Panc1 (cell line): Measurements from ENCODE around the gene NOX1. TPM values are rescaled to one million over a fixed set of nuclear protein-coding genes. Genes with fewer than 3 reads are reported as not detected.

Experiments
- ATAC-seq: fragments of 200-7000 bp; cut with Tn5 transposase; 2 replicates; pipeline ENCODE4 v1.9.1; 2020; ENCODE audit warnings: mild to moderate bottlenecking, moderate library complexity
- BruUV-seq: library from RNA; stranded (reverse); fragments of 400-500 nt; replicated peaks from 2 replicates; lab custom pipeline; 2021; lab: Mats Ljungman, UMichigan
- CTCF ChIA-PET: fragments of 300-600 bp; sonication (Branson Sonifier 250); formaldehyde crosslinking; loops from one replicate; lab custom pipeline; 2022; ENCODE audit warnings: antibody characterized with exemption; lab: Charles Lee
- POLR2A ChIA-PET: fragments of 300-600 bp; sonication (Branson Sonifier 250); formaldehyde crosslinking; loops from one replicate; lab custom pipeline; 2022; ENCODE audit warnings: antibody characterized with exemption; lab: Charles Lee
- DNase-seq: peaks from one replicate; pipeline ENCODE4 v3.0.0-alpha.2; 2010; ENCODE audit warnings: low read depth, low spot score
- H3K27ac ChIP-seq: 2 replicates; pipeline ENCODE4 v1.5.1; 2011; ENCODE audit warnings: mild to moderate bottlenecking, low read length, inconsistent platforms
- H3K27me3 ChIP-seq: fragments of 200-500 bp; sonication (Bioruptor generic); 2 replicates; pipeline ENCODE4 v1.6.0; 2014; ENCODE audit warnings: low read length, inconsistent platforms; ENCODE audit not compliant: control insufficient read depth, insufficient read depth
- H3K36me3 ChIP-seq: fragments of 200-500 bp; sonication (Bioruptor generic); 2 replicates; pipeline ENCODE4 v1.5.1; 2014; ENCODE audit warnings: inconsistent platforms, mild to moderate bottlenecking, low read length, moderate library complexity; ENCODE audit not compliant: control insufficient read depth, insufficient read depth
- H3K4me1 ChIP-seq: 2 replicates; pipeline ENCODE4 v1.5.1; 2011; ENCODE audit warnings: inconsistent platforms, mild to moderate bottlenecking, low read length, moderate library complexity; ENCODE audit not compliant: control insufficient read depth, insufficient read depth
- H3K4me3 ChIP-seq, 2 experiments: 2 replicates each; pipeline ENCODE4 v1.5.1; 2011 to 2012; ENCODE audit warnings: low read depth in 2 of 2, low read length in 2 of 2, mild to moderate bottlenecking in 2 of 2, inconsistent platforms in 1 of 2, moderate library complexity in 1 of 2
- H3K9me3 ChIP-seq: fragments of 200-500 bp; sonication (Bioruptor generic); 2 replicates; pipeline ENCODE4 v1.5.1; 2014; ENCODE audit warnings: low read depth, mild to moderate bottlenecking, inconsistent platforms, low read length, moderate library complexity; ENCODE audit not compliant: control insufficient read depth, insufficient read depth
- CTCF ChIP-seq: fragments of 450-650 bp; IDR thresholded peaks from 2 replicates; pipeline ENCODE4 v1.5.1; 2017; ENCODE audit warnings: mild to moderate bottlenecking
- POLR2AphosphoS5 ChIP-seq: IDR thresholded peaks from 2 replicates; pipeline ENCODE4 v1.6.1; 2012; ENCODE audit warnings: mild to moderate bottlenecking, low read depth, low read length, moderate library complexity
- REST ChIP-seq, 2 experiments: IDR thresholded peaks; 2 replicates each; pipeline ENCODE4 v1.6.1; 2011 to 2012; ENCODE audit warnings: low read depth in 2 of 2, control low read depth in 1 of 2, low read length in 1 of 2, mild to moderate bottlenecking in 1 of 2, moderate library complexity in 1 of 2; ENCODE audit not compliant: insufficient read depth in 1 of 2
- SIN3A ChIP-seq: IDR thresholded peaks from 2 replicates; pipeline ENCODE4 v1.6.1; 2012; ENCODE audit warnings: low read depth, mild to moderate bottlenecking, low read length, moderate library complexity, borderline replicate concordance; ENCODE audit not compliant: insufficient read depth
- TCF7L2 ChIP-seq: IDR thresholded peaks from 2 replicates; pipeline ENCODE4 v1.6.1; 2011; ENCODE audit warnings: mild to moderate bottlenecking, low read depth, low read length, inconsistent platforms
- in situ Hi-C: cut with HindIII; loops from 2 replicates; pipeline ENCODE4 v1.10.0; 2016; ENCODE audit warnings: low sequenced_read_pairs, low pct_unique_long_range_greater_than_20kb
- intact Hi-C: fragments of 100-400 bp; cut with micrococcal nuclease; formaldehyde crosslinking; loops from one replicate; pipeline ENCODE4 v1.10.0; 2022; ENCODE audit not compliant: unreplicated experiment
- total RNA-seq: library from RNA; stranded (reverse); gene quantifications from one replicate; pipeline ENCODE4 v1.2.1, GENCODE V29; 2021; ENCODE audit not compliant: unreplicated experiment

Gene NOX1
- total RNA-seq, 1 experiment from 2014 or later = not detected

GRCh38 chrX:100831219-100831946, 42.8 kb downstream of the NOX1 start:
- BruUV-seq = no TSS peak
- Histone ChIP-seq H3K27ac (no peak overlapping the region), H3K27me3 (no peaks in the 10 kb centered on the region), H3K9me3 (no peaks in the 10 kb centered on the region), H3K36me3 (peaks cover 29% of the 10 kb centered on the region), H3K4me1 (no peaks in the 10 kb centered on the region), H3K4me3 (no peak overlapping the region)
- POLR2A ChIA-PET = no interaction called here
- intact Hi-C loops = no loop called here
- TF ChIP-seq REST (IDR thresholded peaks at IDR 0.05; ENCODE audit: insufficient read depth in 1 of 2, low read depth in 2 of 2, low read length in 1 of 2) (no peak), TCF7L2 (no peak), POLR2AphosphoS5 (no peak), SIN3A (no peak), CTCF (no peak)
- ATAC-seq (no peak), DNase-seq (no peak)
- in situ Hi-C loops = no loop called here
- CTCF ChIA-PET = no interaction called here

GRCh38 chrX:100830547-100830946, 43.6 kb downstream of the NOX1 start:
- DNase-seq (no peak), ATAC-seq (no peak)
- TF ChIP-seq REST (IDR thresholded peaks at IDR 0.05; ENCODE audit: insufficient read depth in 1 of 2, low read depth in 2 of 2, low read length in 1 of 2) = no peak
- TF ChIP-seq SIN3A = no peak
- TF ChIP-seq CTCF = no peak
- CTCF ChIA-PET = no interaction called here
- in situ Hi-C loops = no loop called here
- no peaks in the 10 kb centered on the region for H3K27me3 ChIP-seq
- intact Hi-C loops = no loop called here
- no peak overlapping the region for H3K4me3 ChIP-seq
- no TSS peak for BruUV-seq
- H3K9me3 ChIP-seq = no peaks in the 10 kb centered on the region
- no peak overlapping the region for H3K27ac ChIP-seq
- POLR2A ChIA-PET = no interaction called here
- no peaks in the 10 kb centered on the region for H3K4me1 ChIP-seq
- H3K36me3 ChIP-seq = peaks cover 31% of the 10 kb centered on the region
